Measurements from ENCODE around the gene ABLIM1. TPM values are rescaled to one million over a fixed set of nuclear protein-coding genes. Genes with fewer than 3 reads are reported as not detected.
A peak's percentile ranks its signal among the peaks of the same experiment; 100 is the strongest.

ABLIM1 gene
- total and polyA plus RNA-seq, 2 of the 13 experiments (the other 11 are each of a cell fraction or from before 2014, with no cell fraction given): 59.4 to 92.7 TPM

DNA sequence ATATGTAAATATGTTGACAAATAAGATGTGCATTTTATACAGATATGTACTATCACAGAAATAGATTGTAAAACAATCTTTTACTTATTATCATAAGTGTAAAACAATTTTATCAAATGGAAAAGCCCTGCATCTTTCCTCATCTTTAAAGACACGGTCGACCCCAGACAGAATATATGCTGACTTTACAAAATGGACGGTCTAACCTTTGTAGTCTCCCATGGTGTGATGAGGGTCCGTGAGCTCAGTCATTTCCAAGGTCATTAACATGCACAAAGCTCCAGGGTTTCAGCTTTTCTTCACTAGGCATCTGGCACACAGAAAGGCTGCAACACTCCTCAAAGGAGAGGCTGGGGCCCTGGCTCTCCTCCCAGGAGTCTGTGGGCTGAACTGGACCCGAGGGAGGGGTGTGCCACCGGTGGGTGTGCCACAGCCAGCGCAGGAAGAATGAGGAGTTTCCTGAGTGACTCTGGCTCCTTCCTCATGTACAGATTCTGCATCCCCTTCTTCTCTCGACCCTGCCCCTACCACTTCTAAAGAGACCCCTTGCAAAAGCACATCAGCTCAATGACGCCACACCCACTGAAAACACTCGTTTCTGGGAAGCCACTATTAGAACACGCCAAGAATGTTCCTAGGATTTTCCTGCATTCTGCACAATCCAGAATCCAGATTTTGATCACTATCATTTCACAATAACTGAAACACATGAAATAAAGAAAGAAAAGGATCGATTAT is 26.2 kb upstream of the ABLIM1 start:
- intact Hi-C loops (cut with micrococcal nuclease; ENCODE audit: unreplicated experiment): no loop called here
- no peak for TF ChIP-seq CHD2 (IDR thresholded peaks at IDR 0.05; ENCODE audit: low read depth, low read length)
- no peak for TF ChIP-seq NR2F6 (IDR thresholded peaks at IDR 0.05)
- TF ChIP-seq NR2F6 (CRISPR knock-in tag; IDR thresholded peaks at IDR 0.05): no peak
- TF ChIP-seq CREB1 (IDR thresholded peaks at IDR 0.05): no peak
- peak; percentile 59; the same call in 1 of the 2 replicates for TF ChIP-seq CREB1 (CRISPR knock-in tag; IDR thresholded peaks at IDR 0.05)
- TF ChIP-seq TBX2 (CRISPR knock-in tag; IDR thresholded peaks at IDR 0.05; ENCODE audit: borderline replicate concordance): no peak; the same call in 1 of the 2 replicates
- peak; percentile 99 for TF ChIP-seq MAFF (IDR thresholded peaks at IDR 0.05; ENCODE audit: low read depth, low read length)
- peak; percentile 98 to 99 for TF ChIP-seq MAFK (conservative IDR thresholded peaks at IDR 0.05 in 1 of 2, IDR thresholded peaks at IDR 0.05 in 1 of 2; ENCODE audit: low read length in 2 of 2)
- no peak for TF ChIP-seq ZNF558 (CRISPR knock-in tag; IDR thresholded peaks at IDR 0.05; ENCODE audit: borderline replicate concordance)
- TF ChIP-seq ZNF720 (CRISPR knock-in tag; IDR thresholded peaks at IDR 0.05): no peak
- 0 out of 2 replicates have a peak, but pooled peaks have one; percentile 37 for TF ChIP-seq ARID2 (CRISPR knock-in tag; IDR thresholded peaks at IDR 0.05; ENCODE audit: borderline replicate concordance)
- no peak for TF ChIP-seq ZNF570 (CRISPR knock-in tag; IDR thresholded peaks at IDR 0.05; ENCODE audit: borderline replicate concordance)
- 0 out of 2 replicates have a peak, but pooled peaks have one; percentile 12 for TF ChIP-seq ZNF501 (CRISPR knock-in tag; IDR thresholded peaks at IDR 0.05)
- TF ChIP-seq, protein P1, sequence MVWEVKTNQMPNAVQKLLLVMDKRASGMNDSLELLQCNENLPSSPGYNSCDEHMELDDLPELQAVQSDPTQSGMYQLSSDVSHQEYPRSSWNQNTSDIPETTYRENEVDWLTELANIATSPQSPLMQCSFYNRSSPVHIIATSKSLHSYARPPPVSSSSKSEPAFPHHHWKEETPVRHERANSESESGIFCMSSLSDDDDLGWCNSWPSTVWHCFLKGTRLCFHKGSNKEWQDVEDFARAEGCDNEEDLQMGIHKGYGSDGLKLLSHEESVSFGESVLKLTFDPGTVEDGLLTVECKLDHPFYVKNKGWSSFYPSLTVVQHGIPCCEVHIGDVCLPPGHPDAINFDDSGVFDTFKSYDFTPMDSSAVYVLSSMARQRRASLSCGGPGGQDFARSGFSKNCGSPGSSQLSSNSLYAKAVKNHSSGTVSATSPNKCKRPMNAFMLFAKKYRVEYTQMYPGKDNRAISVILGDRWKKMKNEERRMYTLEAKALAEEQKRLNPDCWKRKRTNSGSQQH (CRISPR knock-in tag; IDR thresholded peaks at IDR 0.05; ENCODE audit: low read depth): no peak
- TF ChIP-seq PHF8 (CRISPR knock-in tag; IDR thresholded peaks at IDR 0.05): 0 out of 2 replicates have a peak, but pooled peaks have one; percentile 4
- TF ChIP-seq, protein P2, sequence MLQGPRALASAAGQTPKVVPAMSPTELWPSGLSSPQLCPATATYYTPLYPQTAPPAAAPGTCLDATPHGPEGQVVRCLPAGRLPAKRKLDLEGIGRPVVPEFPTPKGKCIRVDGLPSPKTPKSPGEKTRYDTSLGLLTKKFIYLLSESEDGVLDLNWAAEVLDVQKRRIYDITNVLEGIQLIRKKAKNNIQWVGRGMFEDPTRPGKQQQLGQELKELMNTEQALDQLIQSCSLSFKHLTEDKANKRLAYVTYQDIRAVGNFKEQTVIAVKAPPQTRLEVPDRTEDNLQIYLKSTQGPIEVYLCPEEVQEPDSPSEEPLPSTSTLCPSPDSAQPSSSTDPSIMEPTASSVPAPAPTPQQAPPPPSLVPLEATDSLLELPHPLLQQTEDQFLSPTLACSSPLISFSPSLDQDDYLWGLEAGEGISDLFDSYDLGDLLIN (CRISPR knock-in tag; IDR thresholded peaks at IDR 0.05; ENCODE audit: borderline replicate concordance): no peak
- TF ChIP-seq, protein P3, sequence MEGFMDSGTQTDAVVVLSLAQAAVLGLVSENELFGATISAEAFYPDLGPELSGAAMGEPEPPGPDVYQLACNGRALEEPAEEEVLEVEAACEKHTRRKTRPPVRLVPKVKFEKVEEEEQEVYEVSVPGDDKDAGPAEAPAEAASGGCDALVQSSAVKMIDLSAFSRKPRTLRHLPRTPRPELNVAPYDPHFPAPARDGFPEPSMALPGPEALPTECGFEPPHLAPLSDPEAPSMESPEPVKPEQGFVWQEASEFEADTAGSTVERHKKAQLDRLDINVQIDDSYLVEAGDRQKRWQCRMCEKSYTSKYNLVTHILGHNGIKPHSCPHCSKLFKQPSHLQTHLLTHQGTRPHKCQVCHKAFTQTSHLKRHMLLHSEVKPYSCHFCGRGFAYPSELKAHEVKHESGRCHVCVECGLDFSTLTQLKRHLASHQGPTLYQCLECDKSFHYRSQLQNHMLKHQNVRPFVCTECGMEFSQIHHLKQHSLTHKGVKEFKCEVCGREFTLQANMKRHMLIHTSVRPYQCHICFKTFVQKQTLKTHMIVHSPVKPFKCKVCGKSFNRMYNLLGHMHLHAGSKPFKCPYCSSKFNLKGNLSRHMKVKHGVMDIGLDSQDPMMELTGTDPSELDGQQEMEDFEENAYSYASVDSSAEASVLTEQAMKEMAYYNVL (CRISPR knock-in tag; IDR thresholded peaks at IDR 0.05; ENCODE audit: borderline replicate concordance): peak; percentile 34; the same call in 1 of the 2 replicates

More for the DNA sequence above, 26.2 kb upstream of the ABLIM1 start:
- Histone ChIP-seq H3K27me3 (ENCODE audit: control insufficient read depth in 1 of 2, insufficient read depth in 2 of 2, low read length in 2 of 2) (no peaks in the 10 kb centered on the region), H3K36me3 (replicated peaks in 1 of 2; ENCODE audit: control insufficient read depth in 1 of 2, insufficient read depth in 2 of 2, low read length in 2 of 2) (no peaks in the 10 kb centered on the region), H2AFZ (ENCODE audit: low read length) (no peak overlapping the region), H3K9ac (ENCODE audit: insufficient read depth, low read depth, low read length) (peak overlapping the region; percentile 74), H3K9me3 (ENCODE audit: low read length) (no peaks in the 10 kb centered on the region), H3K79me2 (ENCODE audit: insufficient read depth, low read length) (no peaks in the 10 kb centered on the region), H3K4me1 (ENCODE audit: insufficient read depth, low read length) (peaks cover 42% of the 10 kb centered on the region), H3K27ac (ENCODE audit: extremely low read length, insufficient read depth, low read length) (peak overlapping the region; percentile 69), H3K4me3 (replicated peaks in 1 of 3; ENCODE audit: insufficient read depth in 1 of 3, low read depth in 2 of 3, low read length in 3 of 3) (peak overlapping the region; percentile 28 to 67 (median 57)), H3K4me2 (ENCODE audit: low read depth, low read length) (peak overlapping the region; percentile 90), H4K20me1 (ENCODE audit: insufficient read depth, low read length) (no peaks in the 10 kb centered on the region)
- no peak for FAIRE-seq
- ChIA-PET CTCF (ENCODE audit: low intra/inter-chr PET ratio, low total read pairs) (no interaction called here), POLR2A (interaction anchor here (0.6 to 2.3 kb wide), 8 partner anchors 15 to 158 kb away, joined by 3 to 9 read pairs (median 6); no protein-coding TSS in a partner anchor)
- TSS peak; percentile 89 for BruUV-seq (replicated peaks)
- ATAC-seq: peak; percentile 78
- in situ Hi-C loops (cut with HindIII; ENCODE audit: extremely low pct_ligation_motif_present, low pct_unique_long_range_greater_than_20kb): loop anchor here (5.0 kb wide), 1 partner anchor 52 kb away; no protein-coding TSS in a partner anchor
- WGBS (ENCODE audit: low lambda C conversion rate): 16% methylated on average over 11 of the region's 12 CpGs
- peak; percentile 50 for DNase-seq (ENCODE audit: low spot score)

Measured in HepG2 (cell line).